Neuron (in vitro differentiated cells): Measurements from ENCODE around the gene CCDC154.
"Not testable (repeated sequence)": the region's sequence is repeated elsewhere in the genome, so short reads cannot be mapped to it uniquely, and the experiment has no call there.

Experiments
- H2AFZ ChIP-seq: one replicate; pipeline ENCODE4 v1.6.1; 2013; ENCODE audit warnings: low read depth, mild to moderate bottlenecking, inconsistent platforms, low read length, moderate library complexity
- H3K27me3 ChIP-seq: one replicate; pipeline ENCODE4 v1.6.1; 2013; ENCODE audit warnings: low read length; ENCODE audit not compliant: insufficient read depth
- H3K36me3 ChIP-seq: one replicate; pipeline ENCODE4 v1.6.1; 2013; ENCODE audit warnings: low read length; ENCODE audit not compliant: insufficient read depth
- H3K4me1 ChIP-seq: one replicate; pipeline ENCODE4 v1.6.1; 2013; ENCODE audit warnings: low read length; ENCODE audit not compliant: insufficient read depth
- H3K4me3 ChIP-seq: 2 replicates; pipeline ENCODE4 v1.5.1; 2013; ENCODE audit warnings: mild to moderate bottlenecking, low read length, moderate library complexity
- H3K9me3 ChIP-seq: one replicate; pipeline ENCODE4 v1.6.1; 2013; ENCODE audit warnings: low read length

CCDC154 gene

DNA sequence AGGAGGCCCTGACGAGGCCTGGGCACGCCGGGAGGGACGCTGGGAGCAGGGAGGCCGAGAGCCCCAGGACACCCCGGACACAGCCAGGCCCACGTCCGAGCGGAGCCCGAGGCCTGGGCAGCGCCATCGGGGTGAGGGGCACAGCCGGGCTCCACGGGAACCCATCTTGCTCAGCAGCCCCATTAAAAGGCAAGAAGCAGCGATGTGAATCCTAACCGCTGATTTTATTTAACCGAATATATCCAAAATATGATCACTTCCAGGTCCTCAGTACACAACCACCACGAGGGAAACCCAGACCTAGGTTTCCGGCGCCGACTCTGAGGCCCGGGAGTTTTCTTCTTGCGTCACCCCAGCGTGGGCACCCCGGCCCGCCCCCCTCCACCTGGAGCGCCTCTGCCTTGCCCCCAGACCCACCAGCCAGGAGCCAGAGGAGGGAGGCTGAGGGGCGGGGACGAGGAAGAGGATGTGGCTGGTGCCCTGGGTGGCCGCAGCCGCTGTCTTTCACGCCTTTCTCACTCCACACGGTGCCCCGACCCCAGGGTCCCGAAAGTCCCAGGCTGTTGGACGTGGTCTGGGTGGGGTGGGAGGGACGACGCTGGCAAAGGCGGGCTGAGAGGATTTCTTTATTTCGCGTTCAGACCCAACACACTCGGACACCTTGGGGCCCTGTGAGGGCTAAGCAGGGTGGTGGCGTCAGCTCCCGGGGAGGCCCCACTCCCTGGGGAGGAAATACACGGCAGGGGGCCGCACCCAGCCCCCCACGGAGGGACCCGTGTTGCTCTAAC is 568 bp upstream of the CCDC154 start:
- no peak overlapping the region for H2AFZ ChIP-seq
- H3K36me3 ChIP-seq = peaks cover 29% of the 10 kb centered on the region
- H3K9me3 ChIP-seq = no peaks in the 10 kb centered on the region
- no peaks in the 10 kb centered on the region for H3K4me1 ChIP-seq
- no peak overlapping the region for H3K4me3 ChIP-seq
- no peaks in the 10 kb centered on the region for H3K27me3 ChIP-seq

DNA sequence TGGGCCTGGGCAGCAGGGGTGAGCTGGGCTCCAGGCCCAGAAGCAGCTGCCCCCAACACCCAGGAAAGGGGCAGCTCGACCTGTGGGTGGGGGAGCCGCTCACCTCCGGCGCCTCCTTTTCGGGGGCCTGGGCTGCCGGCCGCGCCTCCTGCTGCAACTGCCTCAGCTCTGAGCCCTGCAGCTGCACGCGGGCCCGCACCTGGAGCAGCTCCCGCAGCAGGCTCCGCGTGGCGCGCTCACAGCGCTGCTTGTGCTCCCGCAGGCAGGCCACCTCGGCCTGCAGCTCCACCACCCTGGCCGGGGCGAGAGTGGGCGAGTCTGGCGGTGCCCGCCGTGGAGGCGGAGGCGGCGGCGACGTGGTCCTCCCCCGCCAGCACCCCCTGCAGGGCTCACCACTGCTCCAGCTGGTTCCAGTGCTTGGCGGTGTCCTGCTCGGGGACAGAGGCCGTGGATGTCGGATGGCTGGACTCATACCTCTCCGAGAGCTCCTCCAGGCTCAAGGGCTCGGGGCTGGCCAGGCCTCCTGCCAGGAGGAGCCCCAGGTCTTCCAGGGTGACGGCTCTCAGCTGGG is 868 bp downstream of the CCDC154 start:
- Histone ChIP-seq H3K36me3 (peaks cover 21% of the 10 kb centered on the region), H3K27me3 (no peaks in the 10 kb centered on the region), H2AFZ (no peak overlapping the region), H3K4me1 (no peaks in the 10 kb centered on the region), H3K9me3 (no peaks in the 10 kb centered on the region), H3K4me3 (no peak overlapping the region)

DNA sequence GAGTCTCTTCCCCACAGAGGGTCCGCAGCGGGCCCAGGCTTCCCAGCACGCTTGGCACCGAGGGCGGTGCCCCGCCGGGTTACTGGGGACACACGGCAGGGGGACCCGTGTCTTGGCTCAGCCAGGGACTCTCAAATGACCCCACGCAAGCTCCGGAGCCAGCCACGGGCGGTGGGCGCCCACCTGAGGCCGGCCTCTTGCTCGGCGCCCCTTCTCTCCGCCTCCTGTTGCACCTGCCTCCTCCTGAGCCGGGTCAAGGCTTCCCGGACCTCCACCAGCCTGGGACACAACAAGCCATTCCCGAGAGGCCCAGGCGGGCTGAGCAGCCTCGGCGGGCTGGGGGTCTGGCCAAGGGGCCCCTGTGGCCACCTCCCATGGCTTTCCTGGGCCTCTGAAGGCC is 1.7 kb downstream of the CCDC154 start:
- no peaks in the 10 kb centered on the region for H3K27me3 ChIP-seq
- peaks cover 13% of the 10 kb centered on the region for H3K36me3 ChIP-seq
- no peaks in the 10 kb centered on the region for H3K9me3 ChIP-seq
- H3K4me1 ChIP-seq = no peaks in the 10 kb centered on the region
- no peak overlapping the region for H2AFZ ChIP-seq
- no peak overlapping the region for H3K4me3 ChIP-seq

DNA sequence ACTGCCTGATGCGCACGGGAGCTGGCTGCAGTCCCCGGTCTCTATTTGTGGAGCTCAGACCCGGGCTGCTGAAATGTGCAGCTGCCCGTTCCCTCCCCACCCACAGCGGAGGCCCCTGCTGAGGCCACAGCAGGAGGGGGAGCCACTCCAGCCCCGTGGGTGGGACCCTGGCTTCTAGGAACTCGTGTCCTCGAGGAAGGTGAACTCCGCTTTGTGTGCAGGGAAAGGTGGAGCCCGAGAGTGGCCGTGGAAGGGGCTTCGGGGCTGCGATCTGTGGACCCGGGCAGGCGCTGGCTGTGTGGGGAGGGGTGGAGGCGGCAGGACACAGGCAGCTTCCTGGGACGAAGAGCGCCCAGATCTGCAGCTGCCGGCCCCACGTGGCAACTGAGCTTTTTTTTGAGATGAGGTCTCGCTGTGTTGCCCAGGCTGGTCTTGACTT is 2.9 kb downstream of the CCDC154 start:
- Histone ChIP-seq H3K27me3 (no peaks in the 10 kb centered on the region), H3K4me3 (no peak overlapping the region), H3K36me3 (peaks cover 5% of the 10 kb centered on the region), H3K9me3 (no peaks in the 10 kb centered on the region), H2AFZ (no peak overlapping the region), H3K4me1 (no peaks in the 10 kb centered on the region)

DNA sequence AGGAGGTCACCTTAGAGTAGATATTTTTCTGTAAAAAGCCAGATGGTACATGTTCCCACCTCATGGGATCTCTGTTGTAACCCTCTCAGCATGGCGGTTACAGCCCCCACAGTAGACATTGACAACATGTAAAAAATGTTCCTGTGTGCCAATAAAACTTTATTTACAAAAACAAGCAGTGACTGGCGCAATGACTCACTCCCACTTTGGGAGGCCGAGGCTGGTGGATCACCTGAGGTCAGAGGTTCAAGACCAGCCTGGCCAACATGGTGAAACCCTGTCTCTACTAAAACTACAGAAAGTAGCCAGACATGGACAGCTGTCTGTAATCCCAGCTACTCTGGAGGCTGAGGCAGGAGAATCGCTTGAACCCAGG is 4.7 kb downstream of the CCDC154 start:
- H3K36me3 ChIP-seq, H3K4me3 ChIP-seq: not testable (repeated sequence)

DNA sequence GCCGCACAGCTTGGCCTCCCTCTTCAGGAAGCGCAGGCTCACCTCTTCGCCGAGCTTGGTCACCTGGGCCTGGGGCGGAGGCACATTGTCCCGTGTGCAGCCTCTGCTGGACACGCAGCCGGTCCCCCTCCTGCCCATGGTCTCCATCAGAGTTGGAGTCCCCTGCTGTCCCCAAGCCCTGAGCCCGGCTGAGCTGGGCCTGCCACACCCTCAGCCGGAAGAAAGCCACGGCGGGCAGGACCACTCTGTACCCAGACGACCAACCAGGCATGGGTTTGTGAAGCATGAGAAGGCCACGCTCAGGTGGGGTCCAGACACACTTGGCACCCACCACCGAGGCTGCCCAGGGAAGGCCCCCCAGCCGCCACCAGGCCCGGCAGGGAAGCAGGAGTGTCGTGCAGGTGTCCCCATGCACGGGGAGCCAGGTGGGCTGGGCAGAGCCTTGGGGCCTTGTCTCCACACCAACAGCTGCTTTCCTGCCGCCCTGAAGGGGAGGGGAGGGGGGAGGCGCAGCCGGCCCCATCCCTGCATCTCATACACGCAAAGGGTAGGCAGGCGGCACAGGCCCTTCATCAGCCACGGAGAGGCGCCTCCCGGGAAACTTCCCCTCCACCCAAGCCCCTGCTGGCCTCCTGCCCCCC is 5.2 kb downstream of the CCDC154 start:
- no peaks in the 10 kb centered on the region for H3K36me3 ChIP-seq
- no peak overlapping the region for H2AFZ ChIP-seq
- no peaks in the 10 kb centered on the region for H3K4me1 ChIP-seq
- H3K9me3 ChIP-seq = no peaks in the 10 kb centered on the region
- H3K27me3 ChIP-seq = no peaks in the 10 kb centered on the region
- no peak overlapping the region for H3K4me3 ChIP-seq

More for the DNA sequence above, 4.7 kb downstream of the CCDC154 start:
- H3K27me3 ChIP-seq, H3K9me3 ChIP-seq, H2AFZ ChIP-seq, H3K4me1 ChIP-seq: not testable (repeated sequence)

DNA sequence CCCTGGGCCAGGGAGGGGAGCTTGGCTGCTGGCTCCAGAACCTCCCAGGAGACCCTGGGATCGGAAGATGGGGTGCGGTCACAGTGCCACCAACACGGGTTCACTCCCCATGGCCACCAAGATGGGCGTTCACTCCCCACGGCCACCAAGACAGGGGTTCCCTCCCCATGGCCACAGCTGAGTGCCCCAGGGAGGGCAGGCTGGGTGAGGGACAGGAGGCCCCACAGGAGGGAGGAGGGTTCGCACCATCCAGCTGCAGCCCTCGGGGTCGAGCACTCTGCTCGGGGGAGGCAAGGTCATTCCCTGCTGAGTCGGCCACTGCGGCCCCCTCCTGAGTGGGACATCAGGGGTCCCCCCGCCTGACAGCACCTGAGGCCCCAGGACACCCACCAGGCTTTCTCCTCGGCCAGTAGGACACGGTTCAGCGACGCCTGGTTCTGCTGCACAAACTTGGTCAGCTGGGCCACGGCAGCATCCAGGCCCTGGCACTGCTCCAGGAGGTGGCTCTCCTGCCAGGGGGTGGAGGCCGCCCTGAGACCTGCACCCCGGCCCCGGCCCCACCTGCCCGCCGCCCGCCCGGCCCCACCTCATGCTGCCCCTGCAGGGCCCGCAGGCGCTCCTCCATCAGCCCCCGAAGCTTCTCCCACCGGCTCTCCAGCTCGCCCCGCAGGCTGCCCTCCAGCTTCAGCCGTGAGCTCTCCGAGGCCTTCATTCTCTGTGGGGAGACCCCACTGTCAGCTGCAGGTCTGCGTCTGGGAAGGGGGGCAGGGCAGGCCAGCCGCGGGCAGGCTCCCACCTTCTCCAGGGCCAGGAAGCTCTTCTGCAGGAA is 5.9 kb downstream of the CCDC154 start:
- Histone ChIP-seq H2AFZ (no peak overlapping the region), H3K36me3 (no peaks in the 10 kb centered on the region), H3K9me3 (no peaks in the 10 kb centered on the region), H3K4me1 (no peaks in the 10 kb centered on the region), H3K4me3 (no peak overlapping the region), H3K27me3 (no peaks in the 10 kb centered on the region)

DNA sequence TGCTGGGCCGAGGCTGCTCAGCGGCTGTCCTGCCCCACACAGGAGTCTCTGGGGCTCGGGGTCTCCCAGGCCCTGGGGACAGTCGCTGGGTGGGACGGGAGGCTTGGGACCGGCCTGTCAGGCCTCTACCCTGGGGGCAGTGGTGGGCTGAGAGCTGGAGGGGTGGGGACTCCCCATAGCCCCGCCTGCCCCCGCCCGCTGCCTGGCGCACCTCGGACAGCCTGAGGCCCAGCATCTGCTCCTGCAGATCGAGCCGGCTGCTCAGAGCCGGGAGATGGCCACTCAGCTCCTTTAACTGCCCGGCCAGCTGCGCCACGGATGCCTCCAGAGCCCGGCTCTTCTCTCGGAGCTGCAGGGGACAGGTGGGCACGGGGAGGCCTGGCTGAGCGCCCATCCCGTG is 6.8 kb downstream of the CCDC154 start:
- no peaks in the 10 kb centered on the region for H3K9me3 ChIP-seq
- H3K36me3 ChIP-seq = no peaks in the 10 kb centered on the region
- no peak overlapping the region for H3K4me3 ChIP-seq
- no peaks in the 10 kb centered on the region for H3K27me3 ChIP-seq
- no peaks in the 10 kb centered on the region for H3K4me1 ChIP-seq
- H2AFZ ChIP-seq = no peak overlapping the region

DNA sequence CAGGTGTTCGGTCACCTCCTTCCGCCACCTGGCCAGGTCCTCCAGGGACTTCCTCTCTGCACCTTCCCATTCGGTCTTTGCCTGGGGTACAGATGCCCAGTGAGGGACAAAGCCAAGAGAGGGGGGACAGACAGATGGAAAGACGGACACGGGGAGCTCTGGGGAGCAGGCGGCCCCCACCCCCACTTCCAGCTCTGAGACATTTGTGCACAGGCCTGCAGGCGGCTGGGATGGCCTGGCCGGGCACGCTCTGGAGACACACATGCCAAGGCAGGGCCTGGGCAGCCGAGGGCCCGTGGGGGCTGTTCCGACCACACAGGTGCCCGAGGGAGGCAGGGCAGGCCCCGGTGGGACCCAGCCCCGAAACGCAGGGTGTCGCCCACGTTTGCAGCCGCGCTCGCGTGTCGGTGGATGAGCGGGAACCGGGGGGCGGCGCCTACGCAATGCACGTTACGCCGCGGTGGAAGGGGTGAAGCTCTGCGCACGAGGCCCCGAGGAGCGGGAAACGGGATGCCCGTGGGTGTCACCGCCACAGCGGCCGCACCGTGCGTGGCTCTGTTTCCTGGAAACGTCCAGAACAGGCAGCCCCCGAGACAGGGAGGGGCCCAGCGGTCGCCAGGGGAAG is 7.5 kb downstream of the CCDC154 start:
- H3K9me3 ChIP-seq = no peaks in the 10 kb centered on the region
- no peaks in the 10 kb centered on the region for H3K4me1 ChIP-seq
- H3K27me3 ChIP-seq = no peaks in the 10 kb centered on the region
- no peaks in the 10 kb centered on the region for H3K36me3 ChIP-seq
- no peak overlapping the region for H2AFZ ChIP-seq
- H3K4me3 ChIP-seq = no peak overlapping the region

DNA sequence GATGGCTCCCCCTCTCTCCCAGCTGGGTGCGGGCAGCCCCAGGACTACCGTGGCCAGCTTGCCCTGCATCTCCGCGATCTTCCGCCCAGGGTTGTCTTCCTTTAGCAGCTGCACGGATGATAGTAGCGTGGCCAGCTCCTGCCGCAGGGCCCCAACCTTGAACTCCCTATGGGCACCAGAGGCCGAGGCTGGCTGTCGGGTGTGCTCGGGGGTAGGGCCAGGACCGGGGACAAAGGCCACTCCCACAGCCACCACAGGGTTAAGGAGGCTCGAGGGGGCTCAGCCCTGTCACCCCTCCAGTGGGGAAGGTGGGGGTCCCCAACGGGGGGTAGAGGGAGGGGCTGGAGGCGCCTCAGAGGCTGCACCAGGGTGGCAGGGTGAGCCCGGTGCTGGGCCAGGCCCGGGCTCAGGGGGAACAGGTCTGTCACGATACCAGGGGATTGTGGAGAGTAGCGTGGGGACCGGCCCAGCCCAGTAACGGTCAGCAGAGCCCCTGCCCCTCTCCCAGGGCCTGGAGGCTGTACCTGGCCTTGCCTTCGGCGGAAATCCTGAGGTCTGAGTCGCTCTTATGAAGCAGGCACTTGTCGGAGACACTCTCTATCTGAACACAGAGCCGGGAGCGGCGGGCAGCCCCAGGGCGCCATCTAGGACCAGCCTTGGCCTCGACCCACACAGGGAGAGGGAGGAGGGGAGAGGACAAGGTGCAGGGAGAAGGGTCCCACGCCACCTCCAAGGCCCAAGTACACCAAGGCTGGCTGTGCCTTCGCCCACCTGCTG is 8.2 kb downstream of the CCDC154 start:
- Histone ChIP-seq H3K27me3 (no peaks in the 10 kb centered on the region), H3K4me3 (no peak overlapping the region), H3K9me3 (no peaks in the 10 kb centered on the region), H2AFZ (no peak overlapping the region), H3K4me1 (peaks cover 2% of the 10 kb centered on the region), H3K36me3 (no peaks in the 10 kb centered on the region)

DNA sequence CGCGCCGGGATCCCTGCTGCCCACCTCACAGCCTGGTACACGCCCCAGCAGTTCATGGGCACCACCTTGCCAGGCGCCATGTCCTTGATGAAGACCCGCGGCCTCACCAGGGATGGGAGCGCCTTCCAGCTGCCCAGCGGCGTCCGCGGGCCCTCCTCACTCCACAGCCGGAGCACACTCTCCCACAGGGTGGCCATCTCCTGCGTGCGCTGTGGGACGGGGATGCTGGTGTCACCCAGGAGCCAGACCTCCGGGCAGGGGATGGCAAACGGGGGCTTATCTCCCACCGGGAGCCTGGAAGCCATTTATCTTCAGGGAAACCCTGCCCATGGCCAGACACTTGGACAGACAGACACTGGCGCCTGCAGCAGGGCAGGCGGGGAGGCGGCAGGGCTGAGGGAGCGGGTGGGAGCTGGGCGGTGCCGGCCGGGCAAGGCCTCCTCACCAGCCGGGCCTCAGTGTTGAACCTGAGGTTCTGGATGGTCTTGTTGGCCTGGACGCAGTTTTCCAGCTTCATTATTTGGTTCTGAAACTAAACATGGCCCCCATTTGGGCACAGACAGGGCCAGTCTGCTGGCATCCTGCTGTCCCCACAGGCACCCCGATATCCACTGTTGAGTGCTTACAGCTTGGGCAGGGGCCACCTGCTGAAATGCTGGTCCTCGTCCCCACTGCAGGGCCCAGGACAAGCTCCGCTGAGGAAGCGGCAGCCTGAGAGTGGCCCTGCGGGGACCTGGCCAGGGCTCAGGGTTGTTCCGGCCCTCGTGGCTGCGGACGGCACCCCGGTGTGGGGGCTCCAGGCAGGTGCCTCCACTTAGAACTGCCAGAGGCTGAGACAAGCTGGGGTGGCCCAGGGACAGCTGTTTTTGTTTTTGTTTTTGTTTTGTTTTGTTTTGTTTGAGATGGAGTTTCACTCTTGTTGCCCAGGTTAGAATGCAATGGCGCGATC is 9.4 kb downstream of the CCDC154 start:
- Histone ChIP-seq H3K4me1 (peaks cover 14% of the 10 kb centered on the region), H3K36me3 (no peaks in the 10 kb centered on the region), H2AFZ (no peak overlapping the region), H3K9me3 (no peaks in the 10 kb centered on the region), H3K27me3 (no peaks in the 10 kb centered on the region), H3K4me3 (no peak overlapping the region)
